Right kidney (tissue), 1 donor: ENCODE results near the gene DCLRE1B.
A peak's percentile ranks its signal among the peaks of the same experiment; 100 is the strongest.

ENCODE experiments used
- DNase-seq: peaks from one replicate; pipeline ENCODE4 v3.0.0-alpha.2; 2016

DCLRE1B gene

DNA sequence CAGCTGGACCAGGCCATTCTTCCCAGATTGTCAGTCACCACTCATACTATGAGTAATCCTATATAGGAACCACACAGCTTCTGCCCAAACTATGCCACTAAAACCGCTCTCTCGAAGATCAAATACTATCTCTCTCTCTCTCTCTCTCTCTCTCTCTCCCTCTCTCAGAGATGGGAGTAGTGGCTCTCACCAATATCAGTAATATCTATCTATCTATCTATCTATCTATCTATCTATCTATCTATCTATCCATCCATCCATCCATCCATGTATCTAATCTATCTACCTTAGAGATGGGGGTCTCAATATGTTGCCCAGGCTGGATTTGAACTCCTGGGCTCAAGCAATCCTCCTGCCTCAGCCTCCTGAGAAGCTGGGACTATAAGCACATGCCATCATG is 19.3 kb downstream of the DCLRE1B start:
- DNase-seq, result no peak

DNA sequence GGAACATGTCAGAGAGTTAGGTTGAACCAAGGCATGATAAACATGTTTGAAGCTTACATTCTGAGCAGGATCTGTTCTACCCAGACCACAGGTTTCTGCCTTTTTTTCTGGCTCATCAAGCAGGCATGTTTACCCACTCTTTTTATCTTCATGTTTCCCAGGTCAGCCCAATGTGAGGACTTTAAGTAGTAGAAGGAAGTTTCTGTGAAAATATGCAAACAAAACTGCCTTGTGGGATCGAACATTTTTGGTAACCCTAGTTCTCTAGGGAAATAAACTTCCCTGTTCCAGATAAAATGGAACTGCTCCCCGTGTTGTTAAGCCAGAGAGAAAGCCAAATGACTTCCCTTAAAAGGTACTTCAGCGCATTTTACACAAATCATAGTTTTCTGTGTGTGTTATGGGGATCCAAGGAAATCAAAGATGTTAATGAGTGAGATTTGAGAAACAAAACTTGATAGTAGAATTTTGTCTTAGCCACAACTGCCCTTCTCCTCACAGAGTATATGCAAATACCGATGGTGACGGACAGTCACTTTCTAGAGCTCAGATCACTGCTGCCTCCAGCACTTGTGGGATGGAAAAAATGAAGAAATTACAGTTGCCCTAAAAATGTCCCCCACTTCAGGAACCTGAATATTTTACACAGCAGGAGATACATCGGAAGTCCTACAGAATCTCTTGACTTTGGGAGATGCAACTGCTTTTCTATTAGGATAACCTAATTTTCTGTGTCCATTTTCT is 23.2 kb downstream of the DCLRE1B start:
- no peak for DNase-seq

DNA sequence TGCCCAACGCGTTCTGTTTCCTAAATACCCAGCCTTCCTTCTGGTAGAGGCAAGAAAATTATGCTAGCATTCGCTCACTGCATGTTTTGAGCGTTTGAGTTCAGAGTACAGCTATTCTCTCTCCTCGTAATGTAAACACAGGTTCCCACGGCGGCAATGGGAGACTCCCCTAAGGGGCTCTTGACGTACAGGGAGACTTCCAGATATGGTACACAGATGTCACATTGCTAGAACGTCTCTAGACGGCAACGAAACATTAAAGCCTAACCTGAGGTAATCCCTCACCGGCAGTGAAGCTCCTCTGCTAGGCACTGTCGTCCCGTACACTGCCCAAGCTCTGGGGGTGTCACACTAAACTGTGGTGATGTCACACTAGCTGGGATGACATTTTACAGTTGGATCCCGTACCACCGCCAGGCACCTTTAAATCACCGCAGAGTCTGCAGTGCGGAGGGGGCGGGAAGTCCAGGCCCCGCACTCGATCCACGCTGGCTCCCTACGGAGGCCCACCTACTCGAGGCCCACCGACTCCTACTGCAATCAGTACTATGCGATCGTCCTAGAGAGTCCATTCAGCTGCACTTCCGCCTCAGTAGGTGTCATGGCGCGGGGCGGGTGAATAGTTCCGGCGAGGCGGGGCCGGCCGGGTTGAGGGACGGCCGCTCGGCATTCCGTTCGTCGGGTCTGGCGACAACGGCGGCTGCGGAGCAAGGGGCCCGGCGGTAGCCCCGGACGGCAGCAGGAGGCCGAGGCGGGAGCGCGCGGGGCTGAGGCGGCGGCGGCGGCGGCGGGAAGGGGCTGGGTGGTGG is 24.0 kb downstream of the DCLRE1B start, which contains the start of gene HIPK1:
Gene HIPK1, plus strand, starts transcription at position 384 of the 809 bp plus-strand sequence.
- peak; percentile 95 for DNase-seq

DNA sequence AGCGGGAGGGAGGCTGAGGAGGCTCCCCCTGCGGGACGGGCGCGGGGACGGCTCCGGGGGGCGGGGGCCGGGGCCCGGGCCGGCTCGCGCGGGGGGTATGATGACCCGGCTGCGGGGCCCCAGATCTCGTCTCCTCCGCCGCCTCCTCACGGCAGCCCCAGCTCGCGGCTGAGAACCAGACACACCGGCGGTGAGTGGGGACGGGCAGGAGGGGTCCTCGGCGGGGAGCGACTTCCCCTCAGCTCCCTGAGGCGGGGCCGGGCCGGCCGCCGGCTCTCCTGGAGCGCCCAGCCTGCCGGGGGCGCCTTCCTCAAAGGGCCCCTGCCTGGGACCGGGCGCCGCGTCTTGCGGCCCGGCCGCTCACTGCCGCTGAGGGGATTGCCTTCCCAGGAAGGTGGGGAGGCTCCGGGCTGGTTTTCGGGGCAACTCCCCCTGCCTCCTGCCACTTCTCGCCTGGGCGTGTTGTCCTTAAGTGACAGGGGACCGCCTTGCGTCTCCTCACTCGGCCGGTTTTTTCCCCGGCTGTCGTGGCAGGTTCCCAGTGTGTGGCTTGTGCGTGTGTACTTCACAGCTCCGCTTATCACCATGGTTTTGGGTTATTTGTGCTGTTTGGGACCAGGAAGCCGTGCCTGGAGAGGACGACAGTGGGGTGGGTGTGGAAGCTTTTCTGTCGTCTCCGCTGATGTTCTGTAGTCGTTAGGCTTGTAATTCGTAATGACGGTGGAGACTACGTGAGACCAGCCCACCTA is 24.8 kb downstream of the DCLRE1B start:
- peak; percentile 84 for DNase-seq

DNA sequence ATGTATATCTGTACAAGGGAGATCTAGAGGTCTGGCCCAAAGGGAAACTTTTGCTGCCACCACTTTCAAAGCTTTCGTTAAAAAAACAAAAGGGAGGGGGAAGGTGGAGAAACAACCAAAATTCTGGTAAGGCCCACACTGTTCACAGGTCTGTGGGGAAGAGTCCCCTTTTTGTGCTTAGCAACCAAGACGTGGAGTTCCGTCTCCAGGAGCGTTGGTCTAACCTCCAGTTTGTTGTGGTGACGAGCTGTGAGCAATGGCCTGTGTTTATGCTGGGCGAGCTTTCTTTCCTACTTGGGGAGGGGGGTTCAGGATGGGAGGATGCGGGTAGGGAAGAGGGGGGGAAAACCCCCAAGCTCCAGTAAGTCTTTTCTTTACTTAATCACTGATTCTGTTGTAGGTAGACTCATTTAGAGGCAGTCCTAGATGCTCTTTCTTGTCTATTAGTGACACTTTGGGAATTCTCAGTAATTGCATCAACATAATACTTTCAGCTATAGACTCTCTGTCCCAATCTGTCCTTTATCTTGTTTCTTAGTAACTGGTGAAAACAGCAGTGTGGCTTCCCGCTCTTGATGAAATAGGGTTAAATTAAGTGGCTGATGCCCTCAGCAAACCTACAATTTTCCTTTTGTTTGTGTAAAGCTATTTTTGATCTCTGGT is 25.5 kb downstream of the DCLRE1B start:
- no peak for DNase-seq

DNA sequence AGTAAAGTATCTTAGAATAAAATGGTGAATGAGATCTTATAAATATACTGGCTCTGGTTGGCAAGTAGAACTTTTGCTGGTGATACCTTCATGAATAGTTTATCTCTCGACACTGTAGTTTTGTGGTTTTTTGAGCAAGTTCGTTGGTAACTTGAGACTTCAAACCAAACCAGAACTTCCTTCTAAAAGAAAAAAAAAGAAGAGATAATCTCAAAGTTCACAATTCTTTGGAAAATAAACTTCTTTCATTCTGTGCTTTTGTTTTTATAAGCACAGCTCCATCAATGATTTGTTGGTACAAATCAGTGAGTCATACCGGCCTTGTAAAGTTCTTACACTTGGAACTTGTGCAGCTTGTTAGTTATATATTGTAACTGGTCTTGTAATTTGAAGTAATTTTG is 26.3 kb downstream of the DCLRE1B start:
- no peak for DNase-seq

DNA sequence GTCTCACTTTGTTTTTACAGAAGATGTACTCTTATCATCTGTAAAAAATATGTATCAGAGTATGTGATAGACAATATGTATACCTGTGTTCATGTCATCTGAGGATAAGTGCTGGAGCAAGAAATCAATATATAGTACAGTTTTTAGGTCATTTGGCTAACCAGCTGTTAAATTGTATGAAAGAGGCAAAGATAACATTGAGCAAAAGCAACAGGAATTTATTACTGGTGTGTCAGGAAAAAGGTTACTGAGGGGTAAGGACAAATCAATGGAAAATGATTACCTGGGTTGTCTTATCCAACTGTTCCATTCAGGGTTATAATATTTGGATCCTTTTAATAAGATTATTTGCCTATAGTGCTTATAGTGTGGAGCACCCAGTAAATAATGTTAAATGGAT is 28.9 kb downstream of the DCLRE1B start:
- no peak for DNase-seq

DNA sequence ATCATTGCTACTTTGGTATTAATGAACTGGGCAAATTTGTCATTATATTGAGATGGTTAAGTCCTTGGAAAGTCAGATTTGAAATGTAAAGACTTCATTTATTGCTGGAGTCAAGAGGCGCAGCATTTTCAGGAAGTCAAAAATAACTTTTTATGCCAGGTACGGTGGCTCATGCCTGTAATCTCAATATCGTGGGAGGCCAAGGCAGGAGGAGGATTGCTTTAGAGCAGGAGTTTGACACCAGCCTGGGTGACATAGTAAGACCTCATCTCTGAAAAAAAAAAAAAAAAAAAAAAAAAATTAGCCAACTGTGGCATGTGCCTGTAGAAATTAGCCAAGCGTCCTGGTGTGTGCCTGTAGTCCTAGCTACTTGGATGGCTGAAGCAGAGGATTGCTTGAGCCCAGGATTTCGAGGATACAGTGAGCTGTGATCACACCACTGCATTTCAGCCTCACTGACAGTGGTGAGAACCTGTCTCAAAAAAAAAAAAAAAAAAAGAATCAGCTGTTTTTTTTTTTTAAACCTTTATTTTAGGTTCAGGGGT is 29.5 kb downstream of the DCLRE1B start:
- DNase-seq, result no peak

DNA sequence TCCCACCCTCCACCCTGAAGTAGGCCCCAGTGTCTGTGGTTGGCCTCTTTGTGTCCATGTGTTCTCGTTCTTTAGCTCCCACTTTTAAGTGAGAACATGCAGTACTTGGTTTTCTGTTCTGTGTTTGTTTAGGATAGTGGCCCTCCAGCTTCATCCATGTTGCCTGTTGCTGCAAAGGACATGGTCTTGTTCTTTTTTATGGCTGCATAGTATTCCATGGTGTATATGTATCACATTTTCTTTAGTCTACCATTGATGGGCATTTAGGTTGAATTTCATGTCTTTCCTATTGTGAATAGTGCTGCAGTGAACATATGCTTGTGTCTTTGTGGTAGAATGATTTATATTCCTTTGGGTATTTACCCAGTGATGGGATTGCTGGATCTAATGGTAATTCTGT is 30.1 kb downstream of the DCLRE1B start:
- DNase-seq, result no peak

DNA sequence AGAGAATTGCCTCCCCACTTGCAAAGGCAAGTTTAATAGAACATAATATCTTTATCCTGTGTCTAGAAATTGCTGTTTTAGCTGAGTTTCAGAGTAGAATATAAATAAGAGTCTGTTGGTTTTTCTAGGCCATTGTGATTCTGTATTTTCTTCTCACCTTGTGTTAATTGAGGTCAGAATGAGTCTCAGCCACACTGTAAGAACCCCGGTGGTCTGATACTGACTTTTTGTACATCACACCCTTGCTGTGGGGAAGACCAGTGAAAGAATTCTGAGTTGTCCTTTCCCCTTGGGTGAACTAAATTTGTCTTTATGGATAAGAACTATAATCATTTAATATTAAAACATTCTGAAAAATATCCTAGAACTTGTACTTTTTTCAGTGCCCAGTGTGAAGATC is 30.8 kb downstream of the DCLRE1B start:
- DNase-seq, result no peak

DNA sequence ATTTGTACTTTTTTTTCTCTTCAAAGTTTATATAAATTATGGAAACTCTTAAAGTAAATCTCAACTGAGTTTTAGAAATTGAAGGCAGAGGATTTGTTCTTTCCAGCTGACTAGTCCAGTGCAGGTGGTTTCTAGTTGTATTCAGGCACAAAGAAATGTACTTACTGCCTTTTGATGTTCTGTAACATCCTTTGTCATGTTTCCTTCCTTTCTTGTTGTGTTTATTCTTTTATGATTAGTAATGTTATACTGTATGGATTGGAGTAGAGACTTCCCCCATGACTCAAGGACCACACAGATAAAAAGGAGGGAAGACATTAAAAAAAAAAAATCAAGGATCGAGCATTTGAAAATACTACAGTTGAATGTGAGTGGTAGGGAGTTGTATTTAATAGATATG is 32.0 kb downstream of the DCLRE1B start:
- DNase-seq, result no peak

DNA sequence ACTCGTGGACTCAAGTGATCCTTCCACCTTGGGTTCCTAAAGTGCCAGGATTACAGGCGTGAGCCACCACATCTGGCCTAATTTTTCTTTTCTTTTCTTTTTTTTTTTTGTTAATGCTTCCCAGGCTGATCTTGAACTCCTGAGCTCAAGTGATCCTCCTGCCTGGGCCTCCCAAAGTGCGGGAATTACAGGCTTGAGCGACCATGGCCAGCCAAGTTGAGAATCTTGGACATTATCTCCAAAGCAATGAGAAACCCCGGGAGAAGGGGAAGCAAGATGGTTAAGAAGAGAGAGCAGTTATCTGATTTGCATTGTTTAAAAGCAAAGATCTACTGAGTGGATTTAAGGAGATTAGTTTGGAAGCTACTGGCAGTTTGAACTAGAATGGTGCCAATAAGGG is 33.1 kb downstream of the DCLRE1B start:
- no peak for DNase-seq

DNA sequence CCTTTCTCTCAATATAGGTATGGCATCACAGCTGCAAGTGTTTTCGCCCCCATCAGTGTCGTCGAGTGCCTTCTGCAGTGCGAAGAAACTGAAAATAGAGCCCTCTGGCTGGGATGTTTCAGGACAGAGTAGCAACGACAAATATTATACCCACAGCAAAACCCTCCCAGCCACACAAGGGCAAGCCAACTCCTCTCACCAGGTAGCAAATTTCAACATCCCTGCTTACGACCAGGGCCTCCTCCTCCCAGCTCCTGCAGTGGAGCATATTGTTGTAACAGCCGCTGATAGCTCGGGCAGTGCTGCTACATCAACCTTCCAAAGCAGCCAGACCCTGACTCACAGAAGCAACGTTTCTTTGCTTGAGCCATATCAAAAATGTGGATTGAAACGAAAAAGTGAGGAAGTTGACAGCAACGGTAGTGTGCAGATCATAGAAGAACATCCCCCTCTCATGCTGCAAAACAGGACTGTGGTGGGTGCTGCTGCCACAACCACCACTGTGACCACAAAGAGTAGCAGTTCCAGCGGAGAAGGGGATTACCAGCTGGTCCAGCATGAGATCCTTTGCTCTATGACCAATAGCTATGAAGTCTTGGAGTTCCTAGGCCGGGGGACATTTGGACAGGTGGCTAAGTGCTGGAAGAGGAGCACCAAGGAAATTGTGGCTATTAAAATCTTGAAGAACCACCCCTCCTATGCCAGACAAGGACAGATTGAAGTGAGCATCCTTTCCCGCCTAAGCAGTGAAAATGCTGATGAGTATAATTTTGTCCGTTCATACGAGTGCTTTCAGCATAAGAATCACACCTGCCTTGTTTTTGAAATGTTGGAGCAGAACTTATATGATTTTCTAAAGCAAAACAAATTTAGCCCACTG is 35.5 kb downstream of the DCLRE1B start:
- DNase-seq, result no peak

DNA sequence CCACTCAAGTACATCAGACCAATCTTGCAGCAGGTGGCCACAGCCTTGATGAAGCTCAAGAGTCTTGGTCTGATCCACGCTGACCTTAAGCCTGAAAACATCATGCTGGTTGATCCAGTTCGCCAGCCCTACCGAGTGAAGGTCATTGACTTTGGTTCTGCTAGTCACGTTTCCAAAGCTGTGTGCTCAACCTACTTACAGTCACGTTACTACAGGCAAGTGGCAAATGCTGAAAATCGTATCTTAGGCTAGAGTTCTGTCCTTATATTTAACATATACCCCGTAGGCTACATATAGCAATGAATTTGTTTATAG is 36.1 kb downstream of the DCLRE1B start:
- no peak for DNase-seq

DNA sequence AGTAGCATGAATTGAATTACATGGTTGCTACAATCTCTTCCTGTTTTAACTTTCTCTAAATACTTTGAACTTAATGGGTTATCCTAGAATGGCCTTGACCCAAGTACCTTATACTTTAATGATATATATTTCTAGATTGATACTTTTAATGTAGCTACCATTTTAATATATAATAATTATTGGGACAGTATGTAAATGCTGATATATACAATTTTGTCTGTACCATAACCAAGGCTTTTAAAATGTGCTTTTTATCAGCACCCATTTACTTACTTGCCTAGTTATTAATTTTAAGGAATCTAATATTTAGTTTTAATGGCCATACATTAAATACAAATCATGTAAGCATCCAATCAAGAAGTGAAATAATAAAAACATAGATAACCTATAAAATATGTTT is 37.4 kb downstream of the DCLRE1B start:
- no peak for DNase-seq

DNA sequence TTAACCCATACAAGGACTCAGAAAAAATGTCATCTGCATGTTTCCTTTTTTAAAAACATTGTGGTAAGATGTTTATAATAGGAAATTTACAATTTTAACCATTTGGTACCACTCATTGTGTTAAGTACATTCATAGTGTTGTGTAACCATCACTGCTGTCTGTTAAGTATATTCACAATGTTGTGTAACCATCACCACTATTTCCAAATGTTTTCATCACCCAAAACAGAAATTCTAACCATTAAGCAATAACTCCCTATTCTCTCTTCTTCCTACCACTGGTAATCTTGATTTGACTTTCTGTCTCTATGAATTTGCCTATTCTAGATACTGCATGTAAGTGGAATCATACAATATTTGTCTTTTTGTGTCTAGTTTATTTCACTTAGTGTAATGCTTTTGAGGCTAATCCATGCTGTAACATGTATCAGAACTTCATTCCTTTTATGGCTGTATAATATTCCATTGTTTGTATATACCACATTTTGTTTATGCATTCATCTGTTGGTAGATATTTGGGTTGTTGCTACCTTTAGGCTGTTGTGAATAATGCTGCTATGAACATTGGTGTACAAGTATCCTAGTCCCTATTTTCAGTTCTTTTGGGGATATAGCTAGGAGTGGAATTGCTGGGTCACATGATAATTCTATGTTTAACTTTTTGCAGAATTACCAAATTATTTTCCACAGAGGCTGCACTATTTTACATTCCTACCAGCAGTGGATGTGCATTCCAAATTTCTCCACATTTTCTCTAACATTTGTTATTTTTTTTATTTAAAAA is 38.1 kb downstream of the DCLRE1B start:
- DNase-seq, result no peak

DNA sequence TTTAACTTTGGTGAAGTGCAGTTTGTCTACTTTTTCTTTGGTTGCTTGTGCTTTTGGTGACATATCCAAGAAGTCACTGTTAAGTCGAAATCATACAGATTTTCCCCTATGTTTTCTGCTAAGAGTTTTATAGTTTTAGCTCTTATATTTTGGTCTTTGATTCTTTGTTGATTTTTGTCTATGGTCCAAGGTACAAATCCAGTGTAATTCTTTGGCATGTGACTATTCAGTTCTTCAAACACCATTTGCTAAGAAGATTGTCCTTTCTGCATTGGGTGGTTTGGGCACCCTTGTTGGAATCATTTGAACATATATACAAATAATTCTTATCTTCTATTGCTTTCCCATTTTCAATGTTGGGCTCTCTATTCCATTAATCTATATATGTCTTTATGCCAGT is 40.2 kb downstream of the DCLRE1B start:
- no peak for DNase-seq

DNA sequence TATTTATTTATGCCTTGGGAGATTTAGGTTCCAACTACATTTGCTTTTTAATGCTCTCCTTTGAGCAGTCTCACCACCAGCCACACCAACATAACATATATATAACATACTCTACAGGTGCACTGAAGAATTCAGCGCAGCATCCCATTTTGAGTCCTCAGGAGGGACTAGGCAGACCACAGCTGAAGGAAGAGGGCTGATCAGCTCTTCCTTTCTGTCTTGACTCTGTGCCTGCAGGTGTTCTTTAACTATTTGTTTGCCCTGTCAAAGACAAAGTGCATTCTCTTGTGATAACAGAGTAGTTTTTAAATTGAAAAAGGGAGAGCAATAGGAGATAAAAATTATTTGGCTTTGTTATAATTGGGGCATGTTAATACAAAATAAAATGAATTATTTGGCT is 41.0 kb downstream of the DCLRE1B start:
- no peak for DNase-seq

DNA sequence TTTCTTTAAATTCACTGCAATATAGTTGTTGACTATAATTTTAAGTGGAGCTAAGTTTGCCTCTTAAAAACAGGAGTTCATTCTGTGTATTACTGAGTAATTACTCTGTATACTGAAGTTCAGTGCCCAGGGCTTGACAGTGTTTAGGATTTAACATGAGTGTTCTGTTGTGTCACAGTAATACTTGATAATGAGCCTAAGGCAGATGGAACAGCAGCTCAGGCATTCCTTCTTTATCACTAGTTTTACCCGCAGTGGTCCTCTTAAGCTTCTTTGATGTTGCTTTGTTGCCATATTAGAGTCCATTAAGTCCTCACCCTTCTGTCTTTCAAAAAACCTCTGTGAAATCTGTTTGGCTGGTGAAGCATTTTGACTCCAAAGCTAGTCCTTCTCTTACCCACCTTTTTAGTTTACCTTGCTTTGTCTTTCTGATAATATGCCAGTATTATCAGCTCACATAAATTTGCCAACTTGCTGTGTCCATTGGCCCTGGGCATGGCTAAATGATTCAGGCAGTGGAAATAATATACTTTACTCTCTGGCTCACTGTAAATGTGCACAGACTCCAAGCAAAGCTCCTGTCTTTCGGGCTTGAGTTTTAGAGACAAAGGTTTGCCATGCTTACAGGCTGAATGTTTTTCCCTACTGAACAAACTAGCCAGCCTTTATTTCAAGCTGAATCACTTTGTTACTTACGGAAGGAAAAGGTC is 41.7 kb downstream of the DCLRE1B start:
- DNase-seq, result no peak
